Ishikawa (cell line): ENCODE measurements around the gene OPRL1.

ENCODE experiments used
- CEBPB ChIP-seq: IDR thresholded peaks from 2 replicates; pipeline ENCODE4 v1.6.1; 2012
- CREB1 ChIP-seq: IDR thresholded peaks from 2 replicates; pipeline ENCODE4 v1.6.1; 2012; ENCODE audit warnings: low read depth
- EGR1 ChIP-seq: IDR thresholded peaks from 2 replicates; pipeline ENCODE4 v1.6.1; 2012
- EP300 ChIP-seq: IDR thresholded peaks from 2 replicates; pipeline ENCODE4 v1.6.1; 2012; ENCODE audit warnings: borderline replicate concordance
- FOXM1 ChIP-seq: IDR thresholded peaks from 2 replicates; pipeline ENCODE4 v1.6.1; 2012; ENCODE audit warnings: low read depth, borderline replicate concordance
- MAX ChIP-seq: IDR thresholded peaks from 2 replicates; pipeline ENCODE4 v1.6.1; 2012
- NFIC ChIP-seq: IDR thresholded peaks from 2 replicates; pipeline ENCODE4 v1.6.1; 2012
- RAD21 ChIP-seq: IDR thresholded peaks from 2 replicates; pipeline ENCODE4 v1.6.1; 2012; ENCODE audit warnings: low read depth
- REST ChIP-seq: IDR thresholded peaks from 2 replicates; pipeline ENCODE4 v1.6.1; 2012; ENCODE audit warnings: low read depth, mild to moderate bottlenecking
- TAF1 ChIP-seq: IDR thresholded peaks from 2 replicates; pipeline ENCODE4 v1.6.1; 2012; ENCODE audit warnings: low read depth, mild to moderate bottlenecking
- TCF12 ChIP-seq: IDR thresholded peaks from 2 replicates; pipeline ENCODE4 v1.6.1; 2012; ENCODE audit warnings: low read depth
- TEAD4 ChIP-seq: IDR thresholded peaks from 2 replicates; pipeline ENCODE4 v1.6.1; 2012
- USF1 ChIP-seq: IDR thresholded peaks from 2 replicates; pipeline ENCODE4 v1.6.1; 2012
- YY1 ChIP-seq: IDR thresholded peaks from 2 replicates; pipeline ENCODE4 v1.6.1; 2012; ENCODE audit warnings: low read depth
- ZBTB7A ChIP-seq: IDR thresholded peaks from 2 replicates; pipeline ENCODE4 v1.6.1; 2012; ENCODE audit warnings: low read depth

Gene OPRL1

GRCh38 chr20:64110411-64111068 is 30.7 kb downstream of the OPRL1 start:
- TF ChIP-seq MAX (no peak), TAF1 (no peak), REST (no peak), CEBPB (no peak), RAD21 (no peak), FOXM1 (no peak), EGR1 (no peak), EP300 (no peak), TCF12 (no peak), YY1 (no peak), USF1 (no peak), CREB1 (no peak)

GRCh38 chr20:64111841-64112641 is 32.2 kb downstream of the OPRL1 start:
- TF ChIP-seq NFIC (no peak), CEBPB (no peak), CREB1 (no peak), EGR1 (no peak), RAD21 (no peak), TEAD4 (no peak), TCF12 (no peak), EP300 (no peak), FOXM1 (no peak), YY1 (no peak), USF1 (no peak), MAX (no peak), ZBTB7A (no peak), REST (no peak), TAF1 (no peak)

- TF ChIP-seq EGR1, result no peak
Observed at GRCh38 chr20:64112691-64113443, 33.0 kb downstream of the OPRL1 start.

- TF ChIP-seq EP300 (no peak), CEBPB (no peak), CREB1 (no peak), USF1 (no peak), FOXM1 (no peak), TAF1 (no peak), REST (no peak)
Observed at GRCh38 chr20:64113444-64113775, 33.5 kb downstream of the OPRL1 start.
